NCI-H128 (cell line): Measurements from ENCODE around the gene LRAT.

Source experiments
- DNase-seq: peaks from one replicate; lab custom pipeline; 2025; ENCODE audit not compliant: unreplicated experiment; lab: John Stamatoyannopoulos, UW

LRAT gene

GRCh38 chr4:154757713-154758112, 13.9 kb downstream of the LRAT start:
- DNase-seq = no peak

GRCh38 chr4:154760895-154761294, 17.1 kb downstream of the LRAT start:
- no peak for DNase-seq

- DNase-seq = no peak
Measured at GRCh38 chr4:154778264-154778663, 34.5 kb downstream of the LRAT start.

GRCh38 chr4:154779362-154779947, 35.7 kb downstream of the LRAT start:
- no peak for DNase-seq

- no peak for DNase-seq
Measured at GRCh38 chr4:154781126-154781982, 37.6 kb downstream of the LRAT start, which contains the start of gene RBM46. Gene RBM46, plus strand, starts transcription at chr4:154781272. Its CDS starts 15,481 bp downstream, at chr4:154796753.

GRCh38 chr4:154781983-154782293, 38.1 kb downstream of the LRAT start:
- no peak for DNase-seq
